CD4-positive, alpha-beta T cell treated with Interferon alpha-2 for 1 hour (primary cell): ENCODE data around the gene NAA15.
"Not testable (repeated sequence)": the region's sequence is repeated elsewhere in the genome, so short reads cannot be mapped to it uniquely, and the experiment has no call there.

Source experiments
- DNase-seq, 2 donors: peaks; one replicate each; pipeline ENCODE4 v3.0.0-alpha.2; 2020 to 2022

Gene NAA15

DNA sequence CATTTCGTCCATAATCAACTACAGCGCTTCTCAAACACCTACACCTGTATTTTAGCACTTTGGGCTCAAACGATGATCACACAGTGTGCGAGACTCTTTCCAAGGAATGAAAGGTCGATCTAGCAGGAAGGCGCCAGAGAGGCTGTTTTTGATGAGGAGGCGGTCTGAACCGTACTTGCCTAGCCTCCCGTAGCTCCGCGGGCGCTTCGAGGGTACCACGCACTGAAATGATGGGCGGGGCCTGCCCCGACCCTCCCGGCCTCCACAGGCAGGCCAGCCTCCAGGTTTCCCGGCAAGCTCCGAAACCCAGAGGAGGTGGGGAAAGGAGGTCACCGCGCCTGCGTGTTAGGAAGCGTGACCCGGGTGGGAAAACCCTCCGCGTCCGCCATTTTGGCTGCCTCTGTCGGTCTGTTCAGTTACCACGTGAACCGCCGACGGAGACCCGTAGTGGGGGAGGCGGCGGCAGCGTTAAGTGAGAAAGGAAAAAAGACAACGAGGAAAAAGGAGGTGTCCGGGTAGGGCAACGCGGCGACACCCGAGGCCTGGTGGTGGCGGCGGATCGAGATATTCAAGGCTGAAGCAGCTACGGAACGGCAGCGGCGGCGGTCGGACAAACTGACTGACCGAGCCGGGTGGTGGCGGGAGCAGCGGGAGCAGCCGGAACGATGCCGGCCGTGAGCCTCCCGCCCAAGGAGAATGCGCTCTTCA is at the start of gene NAA15:
NAA15 (plus strand) TSS at position 393 of the 708 bp plus-strand sequence; CDS start at position 666, 273 bp downstream.
- peak; percentile 97 to 98 for DNase-seq

DNA sequence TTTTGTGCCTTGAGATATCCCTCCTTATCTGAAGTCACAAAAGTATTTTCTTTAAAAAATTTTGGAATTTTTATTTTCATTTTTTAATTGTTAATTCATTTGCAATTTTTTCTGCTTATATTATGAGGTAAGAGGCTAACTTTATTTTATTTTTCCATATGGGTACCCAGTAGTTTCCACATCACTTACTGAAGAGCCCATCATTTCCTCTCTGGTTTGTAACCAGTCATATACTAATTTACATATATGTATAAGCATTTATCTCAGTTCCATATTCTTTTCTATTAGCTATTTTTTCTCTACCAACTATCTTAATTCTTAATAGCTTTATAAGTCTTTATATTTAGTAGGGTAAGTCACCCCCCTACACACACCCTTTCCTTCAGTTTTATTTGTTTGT is 48.3 kb upstream of the NAA15 start:
- DNase-seq: no peak

DNA sequence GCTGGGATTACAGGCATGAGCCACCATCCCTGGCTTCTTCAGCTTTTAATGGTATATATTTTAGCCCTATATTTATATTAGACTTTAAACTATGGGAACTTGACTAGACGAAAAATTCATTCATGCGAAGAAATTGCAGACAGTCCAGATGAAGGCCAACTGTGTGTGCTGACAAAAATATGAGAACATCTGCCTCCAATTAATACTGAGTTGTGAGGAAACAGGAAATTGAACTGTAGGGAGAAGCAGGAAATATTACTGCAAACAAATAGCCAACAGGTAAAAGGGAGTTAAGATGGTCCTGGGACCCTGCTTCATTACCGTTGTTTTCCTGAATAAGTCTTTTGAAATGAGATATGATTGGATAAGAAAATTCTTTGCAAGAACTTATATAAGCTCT is 47.6 kb upstream of the NAA15 start:
- no peak for DNase-seq

DNA sequence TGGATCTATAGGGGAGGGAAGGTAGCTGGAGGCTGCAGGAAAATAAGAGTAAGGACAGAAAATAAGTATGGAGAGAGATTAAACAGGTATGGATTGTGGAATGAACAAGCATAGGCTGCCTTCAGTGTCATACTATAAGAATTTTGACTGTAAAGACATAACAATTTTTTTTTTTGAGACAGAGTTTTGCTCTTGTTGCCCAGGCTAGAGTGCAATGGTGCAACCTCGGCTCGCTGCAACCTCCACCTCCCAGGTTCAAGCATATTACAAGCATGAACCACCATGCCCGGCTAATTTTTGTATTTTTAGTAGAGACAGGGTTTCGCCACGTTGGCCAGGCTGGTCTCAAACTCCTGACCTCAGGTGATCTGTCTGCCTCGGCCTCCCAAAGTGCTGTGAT is 45.7 kb upstream of the NAA15 start:
- DNase-seq: not testable (repeated sequence)

DNA sequence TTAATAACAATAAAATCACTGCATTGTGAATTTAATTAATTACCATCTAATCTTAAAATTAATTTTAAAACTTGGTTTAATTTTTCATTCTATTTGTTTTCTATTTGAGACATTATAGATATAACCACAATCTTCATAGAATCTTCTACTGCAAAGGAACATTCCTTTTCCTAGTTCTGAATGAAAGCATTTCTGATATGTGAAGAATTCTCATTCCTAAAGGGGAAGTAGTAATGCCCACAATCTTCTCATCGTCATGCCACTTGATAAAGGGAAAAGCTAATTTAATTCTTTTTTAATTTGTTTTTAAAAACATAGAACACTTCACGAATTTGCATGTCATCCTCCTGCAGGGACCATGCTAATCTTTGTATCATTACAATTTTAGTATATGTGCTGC is 45.0 kb upstream of the NAA15 start:
- DNase-seq: no peak

DNA sequence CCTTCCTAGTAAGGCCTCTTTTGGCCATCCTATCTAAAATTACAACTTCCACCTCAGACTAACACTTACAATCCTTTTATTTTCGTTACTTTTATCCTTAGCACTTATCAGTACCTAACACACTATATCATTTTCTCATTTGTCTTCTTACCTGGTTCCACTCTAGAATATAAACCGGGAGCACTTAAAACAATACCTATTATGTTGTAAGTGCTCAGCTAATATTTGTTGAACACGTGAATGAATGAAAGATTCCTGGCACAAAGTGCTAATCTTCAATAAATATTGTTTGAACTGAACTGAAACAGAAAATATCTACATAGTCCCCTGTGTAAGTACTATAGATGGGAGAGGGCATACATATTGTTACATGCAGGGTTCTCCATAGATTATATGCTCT is 35.7 kb upstream of the NAA15 start:
- DNase-seq: no peak

DNA sequence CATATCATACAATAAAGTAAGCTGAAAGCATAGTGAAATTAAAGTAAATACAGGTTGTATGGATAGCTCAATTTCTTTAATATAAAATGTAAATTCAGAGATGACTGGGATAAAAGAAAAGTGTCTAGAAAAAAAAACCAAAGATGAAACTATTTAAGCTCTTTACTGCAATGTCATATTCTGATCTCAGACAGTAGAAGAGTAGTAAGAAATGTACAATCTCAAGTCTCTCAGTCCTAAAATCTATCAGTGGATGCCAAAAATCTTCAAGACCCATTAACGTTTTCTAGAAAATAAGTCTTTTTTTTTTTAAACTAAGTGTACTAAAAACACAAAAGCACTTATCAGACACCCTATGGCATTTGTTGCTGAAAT is 35.1 kb upstream of the NAA15 start:
- no peak for DNase-seq

DNA sequence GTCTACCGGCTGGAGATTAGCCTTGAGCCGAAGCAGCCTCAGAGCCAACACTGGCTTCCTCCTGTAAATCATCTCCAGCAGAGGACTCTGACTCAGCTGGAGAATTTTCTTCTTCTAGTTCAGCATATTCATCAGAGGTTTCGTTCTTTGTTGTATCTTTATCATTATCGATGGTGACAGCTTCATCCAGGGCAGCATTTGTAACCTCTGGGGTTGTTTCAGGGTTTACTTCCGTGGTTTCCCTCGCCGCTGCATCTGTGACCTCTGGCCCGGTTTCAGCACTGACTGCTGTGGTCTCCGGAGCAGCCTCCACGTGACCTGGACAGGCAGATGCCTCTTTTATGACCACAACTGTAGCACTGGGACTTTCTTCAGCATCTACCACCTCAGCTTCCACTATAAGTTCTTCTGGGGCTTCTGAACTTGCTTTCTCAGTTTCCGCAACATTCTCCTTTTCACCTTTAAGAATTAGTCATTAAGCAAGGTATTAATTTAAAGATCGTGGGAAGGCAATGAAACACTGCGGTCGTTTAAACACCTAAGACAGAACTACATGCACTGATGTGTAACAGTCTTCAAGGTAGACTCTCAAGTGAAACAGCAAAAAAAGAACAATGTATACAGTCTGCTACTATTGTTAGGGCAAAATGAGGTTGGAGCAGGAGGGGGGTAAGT is 34.6 kb upstream of the NAA15 start:
- peak; percentile 66 to 77 for DNase-seq

DNA sequence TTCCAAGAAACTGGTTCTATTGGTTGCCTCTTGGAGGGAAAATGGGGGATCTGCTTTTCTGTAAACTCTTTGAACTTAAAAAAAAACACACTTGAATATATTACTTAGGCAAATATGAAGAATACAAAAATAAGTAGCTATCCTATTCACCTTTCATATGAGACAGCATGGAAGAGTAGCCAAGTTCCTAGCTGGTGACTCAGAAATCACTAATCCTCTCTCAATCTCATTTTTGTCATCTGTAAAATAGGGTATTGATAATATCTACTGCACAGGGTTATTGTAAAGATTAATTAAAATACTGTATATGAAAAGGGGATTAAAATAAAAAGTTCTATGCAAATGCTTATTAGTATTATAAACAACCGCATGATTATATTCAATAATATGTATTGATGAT is 34.0 kb upstream of the NAA15 start:
- DNase-seq: no peak

DNA sequence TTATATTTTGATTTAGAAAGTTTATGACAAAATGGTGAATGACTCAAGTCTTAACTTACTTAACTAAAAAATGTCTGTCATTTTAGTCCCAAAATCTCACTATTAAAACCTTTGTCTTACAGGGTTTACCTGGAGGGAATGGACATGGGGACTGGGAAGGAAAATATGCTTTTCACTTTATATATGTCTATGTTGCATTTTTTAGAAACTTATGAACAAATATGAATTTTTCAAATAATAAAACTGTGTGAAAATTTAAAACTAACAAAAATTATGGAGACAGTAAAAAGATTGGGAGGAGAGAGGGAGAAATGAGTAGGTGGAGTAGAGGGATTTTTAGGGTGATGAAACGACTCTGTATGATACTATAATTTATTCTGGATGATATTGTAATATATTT is 27.5 kb upstream of the NAA15 start:
- DNase-seq: no peak

DNA sequence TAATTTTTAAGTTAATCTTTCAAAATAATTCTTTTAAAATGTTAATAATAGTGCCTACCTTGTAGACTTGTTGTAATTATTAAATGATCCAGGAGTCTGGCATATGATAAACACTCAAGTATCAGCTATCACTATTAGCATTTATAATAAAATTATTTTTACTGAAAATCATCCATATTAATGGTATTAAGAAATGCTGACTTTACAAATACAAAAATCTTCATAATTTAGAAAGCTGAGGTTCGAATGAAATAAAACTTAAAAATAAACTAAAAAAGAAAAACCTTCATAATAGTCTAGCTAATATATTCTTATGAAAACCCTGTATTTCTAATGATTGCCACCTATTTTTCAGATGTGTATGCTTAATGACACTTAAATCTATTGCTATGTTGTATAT is 26.5 kb upstream of the NAA15 start:
- DNase-seq: no peak

DNA sequence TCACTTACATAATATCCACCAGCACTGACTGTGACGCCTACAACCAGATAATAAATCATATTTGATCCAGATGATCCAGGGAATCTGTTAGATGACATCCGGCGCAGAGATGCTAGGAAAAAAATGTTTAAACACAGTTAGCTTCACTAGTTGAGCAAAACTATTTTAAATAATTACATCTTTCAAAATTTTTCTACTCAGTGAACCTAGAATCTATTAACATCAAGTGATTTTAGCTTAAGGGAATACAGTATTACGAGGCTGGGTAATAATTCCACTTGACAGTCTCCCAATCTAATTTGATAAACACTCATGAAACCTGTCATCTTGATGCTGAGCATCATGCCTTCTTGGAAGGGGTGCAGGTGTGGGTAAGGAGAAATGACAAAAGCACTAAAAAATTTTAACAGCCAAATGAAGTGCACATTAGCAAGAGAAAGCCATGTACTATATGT is 26.0 kb upstream of the NAA15 start:
- no peak for DNase-seq

DNA sequence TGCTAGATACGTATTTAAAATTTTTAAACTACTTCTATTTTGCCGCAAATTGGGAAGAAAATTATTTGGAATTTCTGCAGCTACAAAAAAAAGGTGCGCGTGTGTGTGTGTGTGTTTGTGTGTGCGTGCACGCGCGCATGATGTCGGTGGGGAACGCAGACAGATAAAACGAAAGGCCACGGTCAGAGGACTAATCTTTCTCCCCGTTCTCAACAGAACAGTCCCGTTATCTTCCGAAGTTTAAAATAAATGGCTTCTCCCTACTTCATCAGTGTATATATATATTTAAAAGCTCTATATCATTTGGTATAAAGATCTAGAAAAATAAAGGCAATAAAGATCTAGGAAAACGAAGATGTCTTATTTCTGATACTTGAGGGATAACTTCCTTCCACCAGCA is 22.8 kb upstream of the NAA15 start:
- no peak for DNase-seq

DNA sequence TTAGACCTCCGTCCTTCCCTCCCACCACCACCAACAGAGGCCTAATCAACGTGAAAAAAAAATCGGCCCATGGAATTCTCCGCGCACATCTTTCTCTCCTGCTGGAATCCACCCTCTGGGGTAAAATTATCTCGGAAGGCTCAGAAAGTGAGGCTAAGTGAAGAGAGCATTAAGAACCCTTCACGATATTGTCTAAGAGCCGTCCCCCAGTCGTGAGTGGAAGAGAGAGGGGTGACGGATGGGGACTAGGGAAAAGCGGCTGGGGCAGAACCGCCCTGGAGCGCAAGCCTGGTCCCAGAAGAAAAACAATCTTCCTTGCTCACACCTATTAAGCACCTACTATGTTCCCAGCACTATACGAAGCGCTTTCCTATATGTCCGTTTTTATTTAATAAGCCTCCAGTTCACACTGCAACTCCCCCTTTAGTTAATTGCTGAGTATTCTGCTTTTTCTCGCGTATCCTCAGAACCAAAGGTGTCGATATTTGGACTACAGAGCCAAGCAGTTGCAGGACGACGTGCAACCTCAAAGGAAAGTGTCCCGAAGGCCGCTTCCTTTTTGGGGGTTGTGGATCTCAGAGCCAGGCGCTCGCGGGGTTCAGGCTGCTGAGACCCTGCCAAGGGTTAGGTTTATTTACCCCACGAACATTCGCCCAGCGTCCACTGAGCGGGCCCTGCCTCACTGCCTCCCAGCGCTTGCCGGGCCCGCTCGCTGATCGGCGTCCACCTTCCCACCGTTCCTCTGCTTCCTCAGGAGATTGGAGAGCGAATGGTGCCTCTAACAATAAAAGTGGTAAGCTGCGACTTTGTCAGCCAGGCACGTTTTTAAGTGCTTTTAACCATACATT is 22.2 kb upstream of the NAA15 start:
- no peak for DNase-seq

DNA sequence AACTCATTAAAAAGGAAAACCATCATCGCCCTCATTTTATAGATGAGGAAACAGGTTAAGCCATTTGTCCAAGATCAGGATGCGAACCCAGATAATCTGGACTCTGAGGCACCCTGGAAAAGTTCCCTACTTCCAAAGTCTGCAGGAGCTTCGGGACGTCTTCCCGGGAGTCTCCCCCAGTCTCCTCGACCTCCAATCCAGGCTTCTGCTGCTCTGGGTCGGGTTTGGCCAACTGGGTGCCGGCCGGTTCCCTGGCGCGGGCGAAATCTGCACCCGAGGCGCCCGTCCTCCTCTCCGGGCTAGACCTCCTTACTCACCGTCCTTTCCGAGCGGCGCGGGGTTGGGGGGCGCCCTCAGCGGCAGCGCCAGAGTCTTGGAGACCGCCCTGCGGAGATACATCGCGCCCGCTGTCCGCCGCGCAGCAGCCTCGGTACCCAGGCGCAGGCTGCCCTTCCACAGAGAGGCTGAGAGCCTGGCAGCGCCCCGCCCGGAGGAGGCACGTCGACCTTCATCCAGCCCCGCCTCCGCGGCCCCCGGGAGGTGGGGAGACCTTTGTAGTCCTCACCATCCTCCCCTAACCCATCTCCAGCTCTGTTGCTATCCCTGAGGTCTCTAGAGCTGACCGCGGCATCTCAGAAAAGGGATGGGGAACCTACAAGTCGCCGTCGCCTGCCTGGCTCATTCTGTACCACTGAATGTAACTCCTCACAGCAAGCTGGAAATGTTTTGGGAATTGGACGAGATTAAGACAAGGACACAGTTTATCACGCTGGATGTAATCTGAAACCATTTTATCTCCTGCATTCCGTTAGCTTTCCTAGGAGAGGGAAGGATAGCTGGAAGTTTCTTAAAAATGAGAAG is 21.3 kb upstream of the NAA15 start, which contains the start of gene MGARP:
MGARP (minus strand) TSS at position 466 of the 861 bp plus-strand sequence; CDS start at position 399, 67 bp downstream.
- DNase-seq: peak in 1 of 2 donors; percentile 7

DNA sequence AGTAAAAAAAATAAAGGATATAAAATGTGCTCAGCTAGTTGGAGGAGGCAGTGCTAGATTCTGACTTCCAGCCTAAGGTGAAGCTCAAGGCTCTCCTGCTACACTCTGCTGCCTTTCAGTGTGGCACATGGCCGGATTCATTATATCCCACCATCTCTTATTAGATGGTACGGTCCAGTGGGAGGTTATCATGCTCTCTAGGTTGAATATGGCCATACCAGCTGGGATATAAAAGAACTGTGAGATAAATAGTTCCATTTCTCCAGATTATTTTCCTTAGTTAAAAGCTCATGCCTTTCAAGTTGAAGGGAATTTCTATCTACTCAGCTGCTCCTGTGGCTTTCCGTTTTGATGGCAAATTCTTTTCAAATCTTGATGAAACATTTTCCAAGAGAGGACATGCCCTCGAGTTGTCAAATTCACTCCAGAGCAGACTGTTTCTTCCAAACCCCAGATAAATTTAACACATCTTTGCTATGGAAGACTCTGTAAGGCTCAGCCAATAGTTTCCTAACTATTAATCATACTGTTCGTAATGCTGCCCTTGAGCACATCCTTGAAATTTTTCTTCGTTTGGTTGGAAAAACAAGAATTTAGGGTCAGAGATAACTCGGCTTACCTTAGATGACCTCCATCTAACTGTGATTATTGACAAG is 19.1 kb upstream of the NAA15 start:
- DNase-seq: no peak

DNA sequence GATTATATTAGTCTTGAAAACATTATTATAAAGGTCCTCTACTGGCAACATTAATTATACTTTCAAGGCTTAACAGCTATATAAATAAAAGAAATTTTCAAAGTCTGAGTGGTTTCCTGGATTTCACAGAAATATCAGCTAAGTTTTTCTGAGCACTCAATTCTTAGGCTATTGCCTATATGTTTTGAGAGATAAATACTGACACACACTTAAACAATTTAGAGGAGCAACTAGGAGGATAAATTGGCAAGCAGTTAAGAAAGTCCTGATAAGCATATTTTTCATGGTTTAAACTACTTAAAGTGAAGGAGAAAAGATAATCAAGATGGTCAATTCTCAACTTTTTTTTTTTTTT is 18.6 kb upstream of the NAA15 start:
- no peak for DNase-seq

DNA sequence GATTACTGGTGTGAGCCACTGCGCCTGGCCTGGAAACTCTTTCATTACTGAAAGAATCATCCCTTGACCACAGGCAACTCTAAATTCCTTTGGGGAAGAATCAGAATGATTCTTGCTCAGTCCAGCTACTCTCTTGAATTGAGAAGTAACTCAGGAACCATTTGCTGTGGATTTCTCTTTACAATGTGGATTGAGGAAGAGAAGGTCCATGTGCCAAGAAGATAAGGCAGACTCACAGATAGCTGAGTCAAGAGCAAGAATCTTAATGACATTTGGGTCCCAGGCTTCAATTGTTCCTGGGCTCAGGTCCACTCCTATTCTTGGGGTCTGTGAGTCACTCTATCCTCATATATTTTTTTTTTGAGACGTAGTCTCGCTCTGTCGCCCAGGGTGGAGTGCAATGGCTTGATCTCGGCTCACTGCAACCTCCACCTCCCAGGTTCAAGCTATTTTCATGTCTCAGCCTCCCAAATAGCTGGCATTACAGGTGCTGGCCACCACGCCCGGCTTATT is 15.1 kb upstream of the NAA15 start:
- DNase-seq: no peak

DNA sequence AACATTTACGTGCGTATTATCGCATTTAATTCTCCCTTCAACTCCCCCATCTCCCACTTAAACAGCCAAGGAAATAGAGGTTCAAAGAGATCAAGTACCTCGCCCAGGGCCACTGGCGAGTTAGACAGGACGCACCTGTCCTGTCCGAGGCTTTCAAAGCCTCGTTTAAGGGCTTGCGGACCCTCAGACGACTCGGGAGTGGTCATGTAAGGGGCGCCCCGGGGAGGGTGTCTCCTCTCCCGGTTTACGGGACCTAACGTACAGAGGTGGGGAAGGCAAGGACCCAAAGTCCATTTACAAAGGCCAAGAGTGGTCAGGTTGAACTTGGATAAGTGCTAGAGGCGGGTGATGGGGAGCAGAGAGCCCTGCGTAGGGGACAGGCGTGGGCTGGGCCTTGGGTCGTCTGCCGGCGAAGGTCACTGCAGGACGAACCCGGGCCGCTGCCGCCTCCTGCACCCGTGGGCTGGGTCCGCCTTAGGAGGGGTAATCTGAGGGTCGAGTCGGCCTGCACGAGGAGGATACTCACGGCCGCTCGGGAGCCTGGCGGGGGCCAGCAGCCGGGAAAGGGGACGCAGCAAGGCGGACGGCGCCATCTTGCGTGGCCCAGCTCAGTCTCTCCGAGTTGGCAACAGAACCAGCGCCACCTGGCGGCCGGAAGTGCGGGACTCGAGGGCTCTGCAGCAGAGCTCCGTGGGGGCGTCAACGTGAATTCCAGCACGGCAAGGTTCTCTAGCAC is 5.9 kb upstream of the NAA15 start:
- peak; percentile 94 to 97 for DNase-seq

DNA sequence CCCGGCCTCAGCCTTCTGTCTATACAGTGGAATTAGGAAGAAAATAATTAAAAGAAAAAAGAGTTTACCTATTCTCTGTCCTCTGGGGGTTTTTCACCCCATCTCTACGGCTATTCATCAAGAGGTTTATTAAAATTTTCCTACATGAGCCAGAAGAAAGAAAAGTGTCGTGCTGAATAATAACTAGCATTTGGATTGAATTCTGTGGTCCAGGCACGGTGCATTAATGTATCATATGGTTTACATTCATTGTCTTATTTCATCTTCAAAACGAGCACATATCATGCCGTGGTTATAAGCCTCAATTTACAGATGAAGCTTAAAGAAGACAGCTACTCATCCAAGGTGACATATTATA is 5.4 kb upstream of the NAA15 start:
- no peak for DNase-seq

DNA sequence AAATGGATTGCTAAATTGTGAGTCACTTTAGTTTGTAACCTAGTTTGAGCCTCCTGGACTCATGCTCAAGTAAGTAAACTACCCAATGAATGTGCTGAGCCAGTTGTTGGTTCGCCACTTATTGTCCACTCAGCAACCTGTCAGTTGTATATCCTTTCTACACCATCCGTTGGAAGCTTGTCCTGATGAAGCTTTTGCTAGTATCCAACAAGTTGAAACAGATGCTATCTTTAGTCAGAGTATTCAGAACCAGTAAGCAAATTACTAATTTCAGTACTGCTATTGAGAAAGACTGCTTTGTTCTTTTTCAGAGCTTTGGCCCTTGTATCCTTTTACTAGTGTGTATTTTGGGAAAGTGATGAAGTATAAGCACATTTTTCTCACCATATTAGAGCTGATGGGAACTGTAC is 4.3 kb upstream of the NAA15 start:
- no peak for DNase-seq
